ENCODE results near the gene HAVCR2.
A peak's percentile ranks its signal among the peaks of the same experiment; 100 is the strongest.

The HAVCR2 gene

GRCh38 chr5:157108976-157109375 lies at the start of gene HAVCR2:
HAVCR2 (minus strand) TSS chr5:157109044; CDS start chr5:157108983, 61 bp downstream.
- H3K4me3 ChIP-seq (ENCODE audit: low read depth, low read length): no peak within 1 kb of the TSS
- H3K9ac ChIP-seq (ENCODE audit: low read length): no peak within 1 kb of the TSS
- no peaks in the 10 kb centered on the region for H3K27me3 ChIP-seq (ENCODE audit: control insufficient read depth, insufficient read depth, low read length)
- H3K4me1 ChIP-seq (ENCODE audit: control insufficient read depth, insufficient read depth, low read length): no peaks in the 10 kb centered on the region
- H3K27ac ChIP-seq (ENCODE audit: low read depth, low read length): no peak within 1 kb of the TSS
- H3K9me3 ChIP-seq (ENCODE audit: control insufficient read depth, insufficient read depth, low read depth, low read length): no peaks in the 10 kb centered on the region
- no peaks in the 10 kb centered on the region for H3K36me3 ChIP-seq (ENCODE audit: control insufficient read depth, insufficient read depth, low read length)

- Histone ChIP-seq H3K9ac (ENCODE audit: low read length) (no peak overlapping the region), H3K4me1 (ENCODE audit: control insufficient read depth, insufficient read depth, low read length) (no peaks in the 10 kb centered on the region), H3K9me3 (ENCODE audit: control insufficient read depth, insufficient read depth, low read depth, low read length) (no peaks in the 10 kb centered on the region), H3K4me3 (ENCODE audit: low read depth, low read length) (no peak overlapping the region), H3K27ac (ENCODE audit: low read depth, low read length) (no peak overlapping the region), H3K36me3 (ENCODE audit: control insufficient read depth, insufficient read depth, low read length) (no peaks in the 10 kb centered on the region), H3K27me3 (ENCODE audit: control insufficient read depth, insufficient read depth, low read length) (no peaks in the 10 kb centered on the region)
Measured at GRCh38 chr5:157157293-157157891, 48.5 kb upstream of the HAVCR2 start.

GRCh38 chr5:157155297-157155696 lies 46.5 kb upstream of the HAVCR2 start:
- H3K9me3 ChIP-seq (ENCODE audit: control insufficient read depth, insufficient read depth, low read depth, low read length): no peaks in the 10 kb centered on the region
- no peak overlapping the region for H3K9ac ChIP-seq (ENCODE audit: low read length)
- no peaks in the 10 kb centered on the region for H3K36me3 ChIP-seq (ENCODE audit: control insufficient read depth, insufficient read depth, low read length)
- H3K4me1 ChIP-seq (ENCODE audit: control insufficient read depth, insufficient read depth, low read length): no peaks in the 10 kb centered on the region
- H3K4me3 ChIP-seq (ENCODE audit: low read depth, low read length): no peak overlapping the region
- no peaks in the 10 kb centered on the region for H3K27me3 ChIP-seq (ENCODE audit: control insufficient read depth, insufficient read depth, low read length)
- H3K27ac ChIP-seq (ENCODE audit: low read depth, low read length): no peak overlapping the region

- Histone ChIP-seq H3K27me3 (ENCODE audit: control insufficient read depth, insufficient read depth, low read length) (no peaks in the 10 kb centered on the region), H3K4me1 (ENCODE audit: control insufficient read depth, insufficient read depth, low read length) (no peaks in the 10 kb centered on the region), H3K27ac (ENCODE audit: low read depth, low read length) (no peak overlapping the region), H3K9me3 (ENCODE audit: control insufficient read depth, insufficient read depth, low read depth, low read length) (no peaks in the 10 kb centered on the region), H3K4me3 (ENCODE audit: low read depth, low read length) (no peak overlapping the region), H3K36me3 (ENCODE audit: control insufficient read depth, insufficient read depth, low read length) (no peaks in the 10 kb centered on the region), H3K9ac (ENCODE audit: low read length) (no peak overlapping the region)
Measured at GRCh38 chr5:157150995-157151394, 42.2 kb upstream of the HAVCR2 start.

- Histone ChIP-seq H3K27ac (ENCODE audit: low read depth, low read length) (no peak overlapping the region), H3K9me3 (ENCODE audit: control insufficient read depth, insufficient read depth, low read depth, low read length) (no peaks in the 10 kb centered on the region), H3K4me1 (ENCODE audit: control insufficient read depth, insufficient read depth, low read length) (no peaks in the 10 kb centered on the region), H3K9ac (ENCODE audit: low read length) (no peak overlapping the region), H3K27me3 (ENCODE audit: control insufficient read depth, insufficient read depth, low read length) (no peaks in the 10 kb centered on the region), H3K36me3 (ENCODE audit: control insufficient read depth, insufficient read depth, low read length) (no peaks in the 10 kb centered on the region), H3K4me3 (ENCODE audit: low read depth, low read length) (no peak overlapping the region)
Measured at GRCh38 chr5:157148734-157149615, 40.1 kb upstream of the HAVCR2 start.

- Histone ChIP-seq H3K4me1 (ENCODE audit: control insufficient read depth, insufficient read depth, low read length) (no peaks in the 10 kb centered on the region), H3K27ac (ENCODE audit: low read depth, low read length) (peak overlapping the region; percentile 35; the same call in 1 of the 2 replicates), H3K4me3 (ENCODE audit: low read depth, low read length) (peak overlapping the region; percentile 89), H3K36me3 (ENCODE audit: control insufficient read depth, insufficient read depth, low read length) (peaks cover 11% of the 10 kb centered on the region), H3K9ac (ENCODE audit: low read length) (peak overlapping the region; percentile 48), H3K27me3 (ENCODE audit: control insufficient read depth, insufficient read depth, low read length) (no peaks in the 10 kb centered on the region), H3K9me3 (ENCODE audit: control insufficient read depth, insufficient read depth, low read depth, low read length) (no peaks in the 10 kb centered on the region)
Measured at GRCh38 chr5:157143127-157143971, 34.5 kb upstream of the HAVCR2 start.

GRCh38 chr5:157142317-157143126 lies 33.7 kb upstream of the HAVCR2 start, which contains the start of gene MED7:
MED7 (minus strand) TSS chr5:157142865; CDS start chr5:157139431, 3,434 bp downstream.
- Histone ChIP-seq H3K27ac (ENCODE audit: low read depth, low read length) (peak within 1 kb of the TSS; percentile 92), H3K36me3 (ENCODE audit: control insufficient read depth, insufficient read depth, low read length) (peaks cover 20% of the 10 kb centered on the region), H3K9me3 (ENCODE audit: control insufficient read depth, insufficient read depth, low read depth, low read length) (no peaks in the 10 kb centered on the region), H3K4me3 (ENCODE audit: low read depth, low read length) (peak within 1 kb of the TSS; percentile 89), H3K27me3 (ENCODE audit: control insufficient read depth, insufficient read depth, low read length) (no peaks in the 10 kb centered on the region), H3K4me1 (ENCODE audit: control insufficient read depth, insufficient read depth, low read length) (no peaks in the 10 kb centered on the region), H3K9ac (ENCODE audit: low read length) (peak within 1 kb of the TSS; percentile 96)

- H3K9me3 ChIP-seq (ENCODE audit: control insufficient read depth, insufficient read depth, low read depth, low read length): no peaks in the 10 kb centered on the region
- no peak overlapping the region for H3K4me3 ChIP-seq (ENCODE audit: low read depth, low read length)
- peaks cover 23% of the 10 kb centered on the region for H3K36me3 ChIP-seq (ENCODE audit: control insufficient read depth, insufficient read depth, low read length)
- H3K4me1 ChIP-seq (ENCODE audit: control insufficient read depth, insufficient read depth, low read length): no peaks in the 10 kb centered on the region
- H3K9ac ChIP-seq (ENCODE audit: low read length): no peak overlapping the region
- H3K27ac ChIP-seq (ENCODE audit: low read depth, low read length): no peak overlapping the region
- H3K27me3 ChIP-seq (ENCODE audit: control insufficient read depth, insufficient read depth, low read length): no peaks in the 10 kb centered on the region
Measured at GRCh38 chr5:157137691-157138090, 28.8 kb upstream of the HAVCR2 start.

- Histone ChIP-seq H3K4me3 (ENCODE audit: low read depth, low read length) (no peak overlapping the region), H3K9ac (ENCODE audit: low read length) (no peak overlapping the region), H3K9me3 (ENCODE audit: control insufficient read depth, insufficient read depth, low read depth, low read length) (no peaks in the 10 kb centered on the region), H3K27me3 (ENCODE audit: control insufficient read depth, insufficient read depth, low read length) (no peaks in the 10 kb centered on the region), H3K4me1 (ENCODE audit: control insufficient read depth, insufficient read depth, low read length) (peaks cover 2% of the 10 kb centered on the region; the same call in 1 of the 2 replicates), H3K36me3 (ENCODE audit: control insufficient read depth, insufficient read depth, low read length) (peaks cover under 1% of the 10 kb centered on the region; the same call in 1 of the 2 replicates), H3K27ac (ENCODE audit: low read depth, low read length) (no peak overlapping the region)
Measured at GRCh38 chr5:157132281-157132612, 23.4 kb upstream of the HAVCR2 start.

- Histone ChIP-seq H3K36me3 (ENCODE audit: control insufficient read depth, insufficient read depth, low read length) (no peaks in the 10 kb centered on the region), H3K9ac (ENCODE audit: low read length) (no peak overlapping the region), H3K4me1 (ENCODE audit: control insufficient read depth, insufficient read depth, low read length) (peaks cover 2% of the 10 kb centered on the region; the same call in 1 of the 2 replicates), H3K9me3 (ENCODE audit: control insufficient read depth, insufficient read depth, low read depth, low read length) (no peaks in the 10 kb centered on the region), H3K27ac (ENCODE audit: low read depth, low read length) (no peak overlapping the region), H3K4me3 (ENCODE audit: low read depth, low read length) (no peak overlapping the region), H3K27me3 (ENCODE audit: control insufficient read depth, insufficient read depth, low read length) (no peaks in the 10 kb centered on the region)
Measured at GRCh38 chr5:157130925-157131324, 22.1 kb upstream of the HAVCR2 start.
